ENCODE results near the gene OR6K6. TPM values are rescaled to one million over a fixed set of nuclear protein-coding genes. Genes with fewer than 3 reads are reported as not detected.

The OR6K6 gene
- polyA plus RNA-seq, 1 donor (not counting 4 experiments of a cell fraction or from before 2014, with no cell fraction given): not detected

DNA sequence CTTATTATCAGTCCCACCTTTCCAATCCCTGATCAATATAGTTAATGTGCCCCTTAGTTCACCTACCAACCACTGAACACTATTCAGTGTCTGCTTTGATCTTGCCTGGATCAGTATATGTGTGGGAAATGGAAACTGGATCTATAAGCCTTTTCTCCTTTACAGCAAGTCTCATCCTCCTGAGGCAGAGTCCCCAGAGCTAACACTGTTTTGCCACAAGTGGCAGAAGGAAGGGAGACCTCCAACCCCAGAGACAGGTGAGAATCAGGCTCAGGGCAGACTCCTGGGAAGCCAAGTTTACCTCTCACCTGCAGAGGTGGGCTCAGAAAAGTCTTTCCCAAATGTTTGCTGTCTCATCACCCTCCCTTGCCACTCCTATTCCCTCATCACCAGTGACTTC is 26.6 kb downstream of the OR6K6 start, which contains the start of gene OR6N2:
TSS of gene OR6N2 (minus strand) at position 101 of the 400 bp plus-strand sequence. CDS start 3,569 bp downstream, outside the sequence.
- Histone ChIP-seq H2AFZ (ENCODE audit: control insufficient read depth, low read length) (no peak within 1 kb of the TSS), H3K79me2 (ENCODE audit: control insufficient read depth, insufficient read depth, low read length) (no peaks in the 10 kb centered on the region), H4K20me1 (ENCODE audit: control insufficient read depth, extremely low read depth, insufficient read depth, low read length) (no peaks in the 10 kb centered on the region), H3K9ac (ENCODE audit: control insufficient read depth, extremely low read depth, insufficient read depth, low read length) (no peak within 1 kb of the TSS), H3K36me3 (ENCODE audit: control insufficient read depth in 2 of 2, extremely low read depth in 1 of 2, insufficient read depth in 2 of 2, low read length in 2 of 2) (no peaks in the 10 kb centered on the region), H3K4me3 (ENCODE audit: control insufficient read depth in 2 of 3, extremely low read depth in 1 of 3, insufficient read depth in 2 of 3, low read depth in 1 of 3, low read length in 3 of 3) (no peak within 1 kb of the TSS), H3K9me1 (ENCODE audit: control insufficient read depth, extremely low read depth, insufficient read depth, low read length) (no peaks in the 10 kb centered on the region), H3K27ac (ENCODE audit: control insufficient read depth, insufficient read depth, low read length) (no peak within 1 kb of the TSS), H3K9me3 (ENCODE audit: control insufficient read depth, low read depth, low read length) (no peaks in the 10 kb centered on the region), H3K4me2 (ENCODE audit: control insufficient read depth, extremely low read depth, insufficient read depth, low read depth, low read length) (no peak within 1 kb of the TSS), H3K4me1 (ENCODE audit: control insufficient read depth, extremely low read depth, insufficient read depth, low read length) (no peaks in the 10 kb centered on the region), H3K27me3 (ENCODE audit: control insufficient read depth, extremely low read depth, insufficient read depth, low read length) (no peaks in the 10 kb centered on the region)
- dilution Hi-C loops (cut with MboI; ENCODE audit: extremely low pct_ligation_motif_present, low sequenced_read_pairs): no loop called here
- FAIRE-seq (no peak), DNase-seq (ENCODE audit: low read depth, low spot score) (no peak)
- TF ChIP-seq, protein P1, sequence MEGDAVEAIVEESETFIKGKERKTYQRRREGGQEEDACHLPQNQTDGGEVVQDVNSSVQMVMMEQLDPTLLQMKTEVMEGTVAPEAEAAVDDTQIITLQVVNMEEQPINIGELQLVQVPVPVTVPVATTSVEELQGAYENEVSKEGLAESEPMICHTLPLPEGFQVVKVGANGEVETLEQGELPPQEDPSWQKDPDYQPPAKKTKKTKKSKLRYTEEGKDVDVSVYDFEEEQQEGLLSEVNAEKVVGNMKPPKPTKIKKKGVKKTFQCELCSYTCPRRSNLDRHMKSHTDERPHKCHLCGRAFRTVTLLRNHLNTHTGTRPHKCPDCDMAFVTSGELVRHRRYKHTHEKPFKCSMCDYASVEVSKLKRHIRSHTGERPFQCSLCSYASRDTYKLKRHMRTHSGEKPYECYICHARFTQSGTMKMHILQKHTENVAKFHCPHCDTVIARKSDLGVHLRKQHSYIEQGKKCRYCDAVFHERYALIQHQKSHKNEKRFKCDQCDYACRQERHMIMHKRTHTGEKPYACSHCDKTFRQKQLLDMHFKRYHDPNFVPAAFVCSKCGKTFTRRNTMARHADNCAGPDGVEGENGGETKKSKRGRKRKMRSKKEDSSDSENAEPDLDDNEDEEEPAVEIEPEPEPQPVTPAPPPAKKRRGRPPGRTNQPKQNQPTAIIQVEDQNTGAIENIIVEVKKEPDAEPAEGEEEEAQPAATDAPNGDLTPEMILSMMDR (optimal IDR thresholded peaks at IDR 0.05 in 1 of 3, IDR thresholded peaks at IDR 0.05 in 1 of 3, conservative IDR thresholded peaks at IDR 0.05 in 1 of 3; ENCODE audit: extremely low read depth in 1 of 3, insufficient read depth in 2 of 3, low read length in 3 of 3): no peak
- TF ChIP-seq EZH2 (IDR thresholded peaks at IDR 0.05; ENCODE audit: low read length): no peak

DNA sequence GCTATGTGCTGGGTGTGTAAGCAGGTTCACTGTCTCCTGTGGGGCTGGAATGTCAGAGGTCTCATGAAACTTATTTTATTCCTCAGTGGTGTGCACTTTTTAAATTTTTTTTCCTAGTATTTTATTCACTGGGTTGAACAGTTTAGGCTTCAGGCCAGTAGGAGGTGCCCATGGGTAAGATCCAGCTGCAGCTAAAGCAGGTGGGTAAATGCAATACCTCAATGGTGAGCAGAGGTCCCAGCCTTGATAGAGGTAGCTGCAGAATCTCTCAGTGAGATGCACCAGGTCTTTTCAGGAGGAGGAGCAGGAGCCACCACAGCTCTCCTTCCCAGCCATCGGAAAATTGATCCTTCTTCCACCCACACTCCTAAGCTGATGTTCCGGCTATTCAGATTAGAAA is 39.1 kb downstream of the OR6K6 start:
- Histone ChIP-seq H3K9ac (ENCODE audit: control insufficient read depth, extremely low read depth, insufficient read depth, low read length) (no peak overlapping the region), H3K9me3 (ENCODE audit: control insufficient read depth, low read depth, low read length) (no peaks in the 10 kb centered on the region), H4K20me1 (ENCODE audit: control insufficient read depth, extremely low read depth, insufficient read depth, low read length) (no peaks in the 10 kb centered on the region), H3K4me3 (ENCODE audit: control insufficient read depth in 2 of 3, extremely low read depth in 1 of 3, insufficient read depth in 2 of 3, low read depth in 1 of 3, low read length in 3 of 3) (no peak overlapping the region), H3K4me1 (ENCODE audit: control insufficient read depth, extremely low read depth, insufficient read depth, low read length) (no peaks in the 10 kb centered on the region), H3K79me2 (ENCODE audit: control insufficient read depth, insufficient read depth, low read length) (no peaks in the 10 kb centered on the region), H3K9me1 (ENCODE audit: control insufficient read depth, extremely low read depth, insufficient read depth, low read length) (no peaks in the 10 kb centered on the region), H3K36me3 (ENCODE audit: control insufficient read depth in 2 of 2, extremely low read depth in 1 of 2, insufficient read depth in 2 of 2, low read length in 2 of 2) (no peaks in the 10 kb centered on the region), H2AFZ (ENCODE audit: control insufficient read depth, low read length) (no peak overlapping the region), H3K27ac (ENCODE audit: control insufficient read depth, insufficient read depth, low read length) (no peak overlapping the region), H3K4me2 (ENCODE audit: control insufficient read depth, extremely low read depth, insufficient read depth, low read depth, low read length) (no peak overlapping the region), H3K27me3 (ENCODE audit: control insufficient read depth, extremely low read depth, insufficient read depth, low read length) (no peaks in the 10 kb centered on the region)
- TF ChIP-seq, protein P1 (optimal IDR thresholded peaks at IDR 0.05 in 1 of 3, IDR thresholded peaks at IDR 0.05 in 1 of 3, conservative IDR thresholded peaks at IDR 0.05 in 1 of 3; ENCODE audit: extremely low read depth in 1 of 3, insufficient read depth in 2 of 3, low read length in 3 of 3): peak; percentile 28 to 43 (median 30)
- TF ChIP-seq EZH2 (IDR thresholded peaks at IDR 0.05; ENCODE audit: low read length): no peak
- DNase-seq (ENCODE audit: low read depth, low spot score) (no peak), FAIRE-seq (no peak)
- dilution Hi-C loops (cut with MboI; ENCODE audit: extremely low pct_ligation_motif_present, low sequenced_read_pairs): no loop called here
